Activated CD8-positive, alpha-beta memory T cell treated with anti-CD3 and anti-CD28 coated beads, Interleukin-2, amount 50 U/mL, for 1 hour (primary cell): ENCODE results near the gene PLA2G6.

ENCODE experiments used
- DNase-seq: peaks from one replicate; pipeline ENCODE4 v3.0.0-alpha.2; 2020; ENCODE audit errors: extremely low read depth

PLA2G6 gene

DNA sequence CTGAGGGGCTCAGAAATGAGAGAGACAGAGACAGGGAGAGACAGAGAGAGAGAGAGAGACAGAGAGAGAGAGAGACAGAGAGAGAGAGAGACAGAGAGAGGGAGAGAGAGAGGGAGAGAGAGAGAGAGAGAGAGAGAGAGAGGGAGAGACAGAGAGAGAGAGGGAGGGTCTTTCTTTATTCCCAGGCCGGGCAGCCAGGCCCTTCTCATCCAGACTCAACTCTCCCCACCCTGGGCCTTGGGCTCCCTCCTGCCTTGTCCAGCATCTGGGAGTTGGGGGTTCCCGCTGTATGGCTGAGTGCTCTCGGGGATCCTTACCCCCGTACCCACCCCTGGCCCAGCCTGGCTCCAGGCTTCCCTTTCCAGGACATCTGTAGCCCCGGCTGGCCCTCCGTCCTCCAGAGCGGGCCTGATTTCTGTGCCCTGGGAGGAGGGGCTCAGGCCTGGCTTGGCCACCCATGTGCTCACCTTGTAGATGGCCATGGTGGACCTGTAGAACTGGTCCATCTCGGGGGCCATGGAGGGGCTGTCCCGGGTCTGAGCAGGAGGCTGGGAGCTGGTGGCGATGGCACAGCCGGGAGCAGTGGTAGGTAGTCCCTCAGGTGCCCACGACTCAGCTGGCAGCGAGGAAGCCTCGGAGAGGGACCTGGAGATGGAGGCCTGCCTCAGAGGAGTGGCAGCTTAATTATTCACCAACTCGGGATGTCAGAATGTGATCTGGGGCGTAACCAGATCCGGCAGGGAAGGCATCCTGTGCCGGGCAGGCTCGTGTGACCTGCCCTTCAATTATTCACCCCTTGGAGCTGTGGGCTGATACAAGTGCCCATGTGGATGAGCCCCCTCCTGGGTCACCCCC, 71.4 kb downstream of the PLA2G6 start, which contains the start of gene BAIAP2L2:
TSS of gene BAIAP2L2 (minus strand) at position 677 of the 855 bp plus-strand sequence. CDS start at position 518, 159 bp downstream.
- no peak for DNase-seq

DNA sequence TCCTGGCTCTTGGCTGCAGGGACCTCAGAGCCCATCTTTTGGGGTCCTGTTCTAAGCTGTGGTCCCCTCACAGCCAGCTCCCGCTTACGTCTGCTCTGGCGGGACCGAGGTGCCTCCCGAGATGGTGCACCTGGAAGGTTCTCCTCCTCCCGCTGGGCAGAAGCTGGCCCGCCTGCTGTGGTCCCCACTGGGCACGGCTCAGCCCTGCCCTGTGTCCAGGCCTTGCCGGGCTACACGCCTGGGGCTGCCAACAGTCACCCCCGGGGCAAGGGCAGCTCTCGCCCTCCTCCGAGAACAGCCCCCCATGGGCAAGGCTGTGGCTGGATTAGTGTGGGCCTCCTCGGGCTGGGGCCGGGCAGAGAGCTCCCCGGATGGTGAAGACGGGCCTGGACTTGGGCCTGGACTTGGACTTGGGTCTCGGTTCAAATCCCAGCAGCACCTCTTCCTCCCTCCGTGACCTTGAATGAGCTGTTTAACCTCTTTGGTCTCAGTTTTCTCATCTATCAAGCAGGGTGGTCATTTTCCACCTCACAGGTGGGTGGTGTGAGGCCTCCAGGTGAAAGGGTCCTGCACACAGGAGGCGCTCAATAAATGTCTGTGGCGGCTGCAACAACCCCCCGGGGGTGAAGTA, 72.1 kb downstream of the PLA2G6 start:
- no peak for DNase-seq

DNA sequence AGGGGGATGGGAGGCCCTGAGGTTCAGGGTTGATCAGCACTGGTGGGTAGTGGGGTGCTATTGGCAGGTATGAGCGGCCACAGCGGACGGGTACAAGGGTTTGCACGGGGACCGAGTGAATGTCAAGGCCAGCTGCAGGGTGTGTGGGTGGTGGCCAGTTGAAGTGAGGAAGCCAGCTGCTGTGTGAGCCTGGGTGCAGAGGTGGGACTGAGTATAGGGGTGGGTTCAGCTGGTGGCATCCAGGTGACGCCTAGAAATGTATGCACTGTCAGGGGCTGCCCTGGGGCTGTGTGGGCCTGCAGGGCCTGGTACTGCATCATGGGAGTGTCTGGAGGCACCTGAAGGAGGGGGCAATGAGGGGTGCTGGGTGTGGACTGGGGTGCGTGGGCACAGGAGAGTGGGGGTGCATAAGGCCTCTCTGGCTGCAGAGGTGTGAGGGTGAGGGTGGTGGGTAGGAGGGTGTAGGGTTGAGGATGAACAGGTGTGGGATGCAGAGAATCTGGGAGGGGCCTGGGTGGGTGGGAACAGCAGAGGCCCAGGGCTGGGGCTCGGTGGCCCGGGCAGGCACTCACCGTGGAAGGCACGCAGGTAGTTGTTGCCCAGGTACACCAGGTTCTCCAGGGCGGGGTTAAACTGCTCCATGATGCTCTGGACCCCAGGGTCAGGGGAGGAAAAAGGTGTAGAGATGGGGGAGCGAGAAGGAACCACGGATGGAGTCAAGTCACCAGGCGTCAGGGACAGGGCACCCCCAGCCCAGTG, 72.9 kb downstream of the PLA2G6 start:
- no peak for DNase-seq

DNA sequence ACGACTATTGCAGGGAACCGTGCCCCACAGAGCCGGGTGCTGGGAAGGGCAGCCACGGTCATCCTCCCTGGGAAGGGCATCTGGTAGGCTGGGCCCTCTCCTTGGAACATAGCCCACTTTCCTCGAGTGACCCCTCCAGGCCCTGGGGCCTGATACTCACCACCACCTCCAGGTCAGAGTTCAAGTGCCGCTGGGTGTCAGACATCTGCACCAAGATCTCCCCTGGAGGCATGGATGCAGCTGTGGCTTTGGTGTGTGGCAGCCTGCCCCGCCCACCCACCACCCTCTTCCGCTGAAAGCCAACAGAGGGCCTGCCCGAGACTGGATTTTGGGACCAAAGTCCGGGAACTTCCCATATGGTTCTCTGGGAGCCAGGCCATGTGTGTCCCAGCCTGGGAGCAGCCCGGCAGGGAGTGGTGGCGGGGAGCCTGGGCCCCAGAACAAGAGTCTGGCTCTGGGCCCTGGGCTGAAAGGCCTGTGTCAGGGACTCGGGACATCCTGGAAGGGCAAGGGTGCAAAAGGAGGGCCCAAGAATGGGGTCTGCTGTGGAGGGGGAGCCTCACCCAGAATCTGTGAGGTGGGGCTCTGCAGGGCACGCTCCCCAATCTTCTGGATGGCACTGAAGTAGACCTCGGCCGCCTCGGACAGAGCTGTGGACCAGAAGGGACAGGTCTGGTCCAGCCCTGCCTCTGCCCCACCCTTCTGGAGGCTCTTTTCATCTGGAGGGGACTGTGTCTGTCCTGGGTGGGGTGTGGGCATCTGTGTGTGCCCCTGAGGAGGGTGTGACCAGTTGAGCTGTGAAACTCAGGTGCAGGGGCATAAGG, 73.7 kb downstream of the PLA2G6 start:
- DNase-seq, result no peak

DNA sequence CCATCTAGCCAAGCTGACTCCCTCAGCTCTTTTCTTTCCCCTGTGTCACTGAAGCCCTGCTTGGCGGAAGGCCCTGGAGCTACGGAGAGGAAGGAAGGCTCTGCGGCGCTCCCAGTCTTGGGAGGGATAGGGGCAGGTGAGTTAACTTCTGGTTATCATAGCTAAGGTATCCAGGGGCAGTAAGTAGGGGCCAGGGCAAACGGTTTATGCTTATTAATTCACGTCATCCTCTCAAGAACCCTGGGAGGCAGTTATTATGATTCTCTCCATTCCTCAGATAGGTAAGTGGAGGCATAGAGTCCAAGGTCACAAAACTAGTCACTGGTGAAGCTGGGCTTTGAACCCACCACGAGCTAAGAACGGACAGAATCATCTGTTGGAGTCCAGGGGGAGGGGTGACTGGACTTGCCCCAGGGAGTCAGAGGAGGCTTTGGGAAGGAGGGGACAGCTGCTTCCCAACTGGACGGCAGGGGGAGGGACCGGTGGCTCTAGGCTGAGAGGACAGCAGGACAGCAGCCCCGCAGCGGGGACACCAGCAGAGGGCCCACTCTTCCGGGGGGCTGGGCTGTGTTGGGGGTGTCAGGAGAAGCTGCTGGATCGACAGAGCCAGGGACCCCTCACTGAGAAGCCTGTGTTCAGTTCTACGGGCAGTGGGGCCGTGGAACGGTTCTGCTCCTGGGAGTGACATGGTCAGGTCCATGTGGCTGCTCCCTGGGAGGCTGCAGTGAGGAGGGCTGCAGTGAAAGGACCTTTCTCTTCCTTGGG, 74.6 kb downstream of the PLA2G6 start:
- DNase-seq, result no peak

DNA sequence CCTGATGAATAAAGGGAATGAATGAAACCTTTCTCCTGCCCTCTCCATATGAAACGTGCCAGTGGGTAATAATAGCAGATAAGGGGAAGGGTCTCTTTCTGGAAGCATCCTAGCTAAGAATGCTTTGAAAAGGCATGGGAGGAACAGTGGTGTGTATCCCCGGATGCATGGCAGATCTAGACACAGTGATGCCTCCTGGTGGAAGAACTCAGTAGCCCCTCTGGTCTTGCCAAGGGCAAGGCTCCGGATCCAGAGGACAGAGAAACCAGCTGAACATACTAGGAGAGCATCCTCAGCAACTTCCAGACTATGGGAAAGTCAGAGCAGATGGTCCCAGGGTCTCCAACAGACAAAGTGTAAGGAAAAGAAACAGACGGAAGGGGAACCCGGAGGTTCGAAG, 77.5 kb downstream of the PLA2G6 start:
- DNase-seq, result no peak

DNA sequence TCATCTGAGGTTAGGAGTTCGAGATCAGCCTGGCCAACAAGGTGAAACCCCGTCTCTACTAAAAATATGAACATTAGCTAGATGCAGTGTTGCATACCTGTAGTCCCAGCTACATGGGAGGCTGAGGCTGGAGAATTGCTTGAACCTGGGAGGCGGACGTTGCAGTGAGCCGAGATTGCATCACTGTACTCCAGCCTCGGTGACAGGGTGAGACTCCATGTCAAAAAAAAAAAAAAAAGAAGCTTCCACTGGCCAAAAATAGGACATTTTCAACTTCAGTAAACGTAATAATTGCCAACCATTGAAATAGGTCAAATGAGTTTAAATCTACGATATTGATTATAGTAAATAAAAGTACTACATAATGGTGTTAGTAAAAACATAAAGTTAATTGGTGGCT, 78.0 kb downstream of the PLA2G6 start:
- DNase-seq, result no peak

DNA sequence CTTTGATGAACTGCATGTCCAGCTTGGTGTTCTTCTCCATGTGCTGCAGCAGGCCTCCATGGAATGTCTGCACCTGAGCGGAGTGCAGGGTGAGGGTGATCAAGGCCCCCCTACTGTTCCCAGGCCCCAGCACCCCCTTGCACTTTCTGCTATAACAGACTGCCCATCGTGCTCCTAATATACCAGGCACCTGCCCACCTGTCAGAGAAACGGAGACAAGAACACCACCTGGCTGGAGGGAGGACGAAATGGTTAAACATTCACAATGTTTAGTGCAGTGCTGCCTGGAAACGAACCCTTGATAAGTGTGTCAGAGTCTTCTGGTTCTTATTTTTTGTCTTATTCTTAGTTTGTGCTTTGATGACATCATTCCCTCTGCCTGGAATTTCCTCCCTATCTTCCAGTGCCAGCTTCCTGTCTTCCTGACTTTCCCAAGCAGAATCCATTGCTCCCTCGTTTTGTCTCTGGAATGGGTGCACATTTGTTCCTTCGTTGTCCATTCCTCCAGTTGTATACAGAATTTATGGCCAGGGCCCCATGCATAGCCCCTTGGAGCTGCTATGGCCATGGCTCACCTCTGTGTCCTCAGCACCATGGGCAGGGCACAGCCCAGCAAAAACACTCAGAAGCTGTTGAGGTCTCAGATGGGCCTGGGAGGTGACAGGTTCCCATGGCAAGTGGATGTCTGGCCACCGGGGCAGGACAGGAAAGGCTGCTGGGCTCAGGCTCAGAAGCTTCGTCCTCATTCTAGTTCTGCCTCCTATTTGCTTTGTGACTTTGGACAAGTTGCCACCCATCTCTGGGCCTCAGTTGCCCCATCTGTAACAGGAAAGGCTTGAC, 83.0 kb downstream of the PLA2G6 start:
- no peak for DNase-seq

DNA sequence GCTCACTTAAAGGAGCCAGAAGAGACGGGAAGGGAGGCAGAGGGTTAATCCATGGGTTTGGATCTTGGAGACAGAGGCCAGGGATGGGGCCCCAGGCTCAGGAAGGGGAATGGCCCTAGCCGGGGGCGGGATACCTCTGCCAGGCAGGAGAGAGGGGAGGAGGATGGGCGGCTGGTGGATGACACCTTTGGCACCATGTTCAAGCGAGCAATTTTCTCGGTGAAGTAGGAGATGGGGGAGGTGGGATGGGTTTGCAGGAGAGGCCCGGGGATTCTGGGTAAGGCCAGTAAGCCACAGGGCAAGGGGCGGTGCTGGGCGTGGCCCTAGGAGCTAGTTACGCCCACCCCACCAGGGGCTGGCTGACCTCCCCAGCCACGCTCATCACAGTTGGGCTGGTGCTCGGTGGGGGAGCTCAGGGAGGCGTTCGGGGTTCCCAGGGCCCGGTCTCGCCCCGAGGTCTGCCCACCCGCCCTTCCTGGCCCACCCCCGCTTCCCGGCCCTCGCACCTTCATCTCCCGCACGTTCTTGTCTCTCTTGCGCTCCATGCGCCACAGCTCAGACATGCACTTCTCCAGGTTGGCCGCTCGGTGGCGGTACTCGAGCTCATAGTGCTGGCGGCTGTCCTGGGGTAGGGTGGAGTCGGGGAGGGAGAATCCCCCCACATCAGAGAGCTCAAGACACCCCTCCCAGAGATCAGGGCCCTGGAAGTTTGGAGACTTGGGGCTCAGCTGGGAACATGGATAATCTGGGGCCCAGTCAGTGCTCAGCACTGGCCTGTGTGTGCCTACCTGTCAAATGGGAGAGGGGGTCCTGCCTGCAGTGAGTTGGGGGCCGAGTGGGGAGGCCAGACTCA, 83.8 kb downstream of the PLA2G6 start:
- DNase-seq, result no peak

DNA sequence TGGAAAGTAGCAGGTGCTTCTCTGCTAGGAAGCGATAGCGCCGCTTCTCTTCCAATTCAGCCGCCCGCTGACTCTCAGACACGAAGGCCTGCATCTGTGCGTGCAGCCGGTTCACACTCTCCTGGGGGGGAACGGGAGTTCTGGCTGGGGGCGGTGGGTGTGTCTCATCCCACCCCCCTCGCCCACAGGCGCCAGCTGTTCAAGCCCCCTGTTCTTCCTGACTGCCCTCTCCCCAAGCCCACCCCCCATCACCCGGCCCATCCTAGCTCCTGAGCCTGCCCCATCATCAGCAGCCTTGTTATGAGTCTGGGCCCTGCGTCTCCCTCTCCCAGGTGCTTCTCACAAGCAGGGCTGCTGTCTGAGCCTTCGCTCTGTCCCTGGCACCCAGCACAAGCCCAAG, 84.6 kb downstream of the PLA2G6 start:
- DNase-seq, result no peak

DNA sequence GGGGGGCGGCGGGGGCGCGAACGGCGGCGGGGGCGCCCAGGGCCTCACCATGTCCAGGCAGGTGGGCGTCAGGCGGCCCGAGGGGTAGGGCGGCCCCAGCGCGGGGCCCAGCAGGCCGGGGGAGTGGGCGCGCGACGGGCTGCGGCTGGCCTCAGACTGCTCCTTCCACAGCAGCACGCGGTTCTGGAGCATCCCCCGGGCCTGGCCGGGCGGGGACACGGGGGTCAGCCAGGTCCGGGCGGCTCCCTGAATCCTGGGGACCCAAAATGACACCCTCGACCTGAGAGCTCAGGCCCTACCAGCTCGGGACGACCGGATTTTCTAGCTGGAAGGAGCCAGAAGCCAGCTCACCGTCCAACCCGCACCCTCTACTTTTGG, 92.2 kb downstream of the PLA2G6 start:
- no peak for DNase-seq

DNA sequence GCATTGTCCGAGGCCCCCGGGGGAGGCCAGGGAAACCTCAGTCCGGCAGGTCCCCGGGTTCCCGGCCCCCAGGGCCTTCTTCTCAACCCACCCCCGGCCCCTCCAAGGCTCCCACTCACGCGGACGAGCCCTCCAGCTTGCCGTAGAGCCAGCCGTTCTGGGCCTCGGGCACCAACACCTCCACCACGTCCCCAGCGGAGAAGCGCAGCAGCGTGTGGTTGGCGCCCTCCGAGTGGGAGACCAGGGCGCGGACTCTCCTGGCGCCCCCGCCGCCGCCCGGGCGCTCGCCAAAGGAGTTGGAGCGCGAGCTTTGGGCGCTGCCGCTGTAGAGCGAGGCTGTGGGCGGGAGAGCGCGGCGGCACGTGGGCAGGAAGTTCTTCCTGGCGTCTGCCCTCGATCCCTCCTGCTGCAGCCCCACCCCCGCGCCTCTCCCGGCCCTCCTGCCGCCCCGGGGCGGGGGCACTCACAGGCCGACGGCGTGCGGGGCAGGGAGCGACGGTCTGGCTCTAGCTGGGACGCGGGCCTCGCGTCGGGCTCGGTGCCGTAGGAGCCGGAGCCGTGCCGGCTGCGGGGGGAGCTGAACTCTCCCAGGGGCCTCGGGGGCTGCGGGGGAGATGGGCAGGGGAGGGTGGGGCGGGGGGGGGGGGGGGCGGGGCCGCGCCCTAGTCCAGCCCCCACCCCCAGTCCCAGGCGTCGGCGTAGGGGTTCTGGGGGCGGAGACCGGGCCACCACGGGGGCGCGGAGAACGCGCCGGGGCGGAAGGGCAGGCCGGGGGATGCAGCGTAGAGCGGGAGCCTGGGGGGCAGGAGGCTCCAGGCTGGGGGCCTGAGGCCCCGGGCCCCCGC, 92.8 kb downstream of the PLA2G6 start:
- DNase-seq, result no peak

DNA sequence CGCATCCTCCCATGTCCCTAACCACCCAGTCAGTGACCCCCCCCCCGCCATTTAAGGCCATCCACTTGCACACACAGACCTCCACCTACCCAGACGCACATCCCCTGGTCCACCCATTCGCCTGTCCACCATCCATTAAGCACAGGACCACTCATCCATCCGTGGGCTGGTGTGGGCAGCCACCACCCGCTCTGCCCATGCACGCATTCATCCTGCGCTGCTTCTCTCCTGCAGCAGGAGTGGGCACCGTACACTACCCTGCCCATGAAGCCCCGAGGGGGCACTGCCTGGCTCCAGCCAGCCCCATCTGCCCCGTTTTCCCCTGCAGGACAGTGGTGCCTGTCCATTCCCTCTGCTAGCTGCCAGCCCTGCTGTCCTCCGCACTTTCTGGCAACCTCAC, 93.8 kb downstream of the PLA2G6 start:
- no peak for DNase-seq

DNA sequence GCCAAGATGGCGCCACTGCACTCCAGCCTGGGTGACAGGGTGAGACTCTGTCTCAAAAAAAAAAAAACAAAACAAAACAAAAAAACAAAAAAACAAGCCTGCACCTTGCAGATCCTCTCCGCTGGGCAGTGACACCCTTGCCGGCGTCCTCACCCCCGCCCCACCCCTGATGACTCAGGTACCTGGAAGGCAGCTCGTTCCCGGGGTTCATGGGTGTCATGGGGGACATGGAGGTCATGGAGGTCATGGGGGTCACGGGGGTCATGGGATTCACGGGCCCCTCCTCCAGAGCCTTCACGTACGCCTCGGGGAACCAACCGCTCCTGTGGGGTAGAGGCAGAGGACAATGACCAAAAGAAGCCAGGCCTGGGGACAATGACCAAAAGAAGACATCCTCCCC, 94.7 kb downstream of the PLA2G6 start:
- DNase-seq, result no peak

DNA sequence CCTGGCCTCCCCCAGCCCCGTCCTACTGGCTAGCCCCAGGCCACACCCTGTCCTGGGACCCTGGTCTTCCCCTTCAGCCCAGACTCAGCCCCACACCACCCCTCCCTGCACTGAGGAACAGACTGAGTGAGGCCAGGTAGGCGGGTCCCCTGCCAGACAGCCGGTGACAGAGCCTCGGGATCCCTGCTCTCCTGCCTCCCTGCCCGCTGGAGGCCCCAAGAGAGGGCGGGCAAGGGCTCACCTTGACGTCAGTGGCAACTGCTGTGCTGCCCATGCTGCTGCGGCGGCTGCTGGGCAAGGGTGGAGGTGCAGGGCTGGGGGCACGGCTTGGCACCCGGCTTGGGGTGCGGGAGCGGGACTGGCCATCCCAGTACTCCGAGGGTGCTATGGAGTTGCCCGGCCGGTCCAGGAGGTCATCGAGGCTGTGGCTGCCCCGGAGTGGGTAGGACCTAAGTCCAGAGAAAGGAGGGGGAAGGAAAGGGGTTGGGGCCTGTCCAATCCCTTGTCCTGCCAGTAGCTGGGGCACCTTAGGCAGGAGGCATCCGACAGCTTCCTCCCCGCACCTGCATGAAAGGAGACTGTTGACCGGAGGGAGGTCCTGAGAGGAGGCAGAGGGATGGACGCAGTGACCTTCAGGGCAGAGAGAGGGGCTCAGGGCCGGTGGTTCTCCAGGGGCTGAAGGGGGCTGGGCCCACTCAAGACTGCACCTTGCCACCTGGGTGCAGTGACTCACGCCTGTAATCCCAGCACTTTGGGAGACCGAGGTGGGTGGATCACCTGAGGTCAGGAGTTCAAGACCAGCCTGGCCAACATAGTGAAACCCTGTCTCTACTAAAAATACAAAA, 95.4 kb downstream of the PLA2G6 start:
- DNase-seq, result no peak

DNA sequence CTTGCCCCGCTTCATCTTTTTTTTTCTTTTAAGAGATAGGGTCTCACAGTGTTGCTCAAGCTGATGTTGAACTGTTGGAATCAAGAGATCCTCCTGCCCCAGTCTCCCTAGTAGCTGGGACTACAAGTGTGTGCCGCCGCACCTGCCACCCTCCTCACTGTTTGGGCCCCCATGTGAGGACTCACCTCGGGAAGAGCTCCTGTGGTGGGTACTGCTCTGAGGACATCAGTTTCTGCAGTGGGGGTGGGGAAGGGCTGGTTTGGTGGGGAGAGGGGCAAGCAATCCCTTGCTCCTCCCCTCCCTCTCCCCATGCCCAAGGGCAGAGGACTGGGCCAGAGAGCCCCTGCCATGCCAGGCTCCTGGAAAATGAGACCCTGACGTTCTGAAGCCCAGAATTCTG, 96.1 kb downstream of the PLA2G6 start:
- no peak for DNase-seq

DNA sequence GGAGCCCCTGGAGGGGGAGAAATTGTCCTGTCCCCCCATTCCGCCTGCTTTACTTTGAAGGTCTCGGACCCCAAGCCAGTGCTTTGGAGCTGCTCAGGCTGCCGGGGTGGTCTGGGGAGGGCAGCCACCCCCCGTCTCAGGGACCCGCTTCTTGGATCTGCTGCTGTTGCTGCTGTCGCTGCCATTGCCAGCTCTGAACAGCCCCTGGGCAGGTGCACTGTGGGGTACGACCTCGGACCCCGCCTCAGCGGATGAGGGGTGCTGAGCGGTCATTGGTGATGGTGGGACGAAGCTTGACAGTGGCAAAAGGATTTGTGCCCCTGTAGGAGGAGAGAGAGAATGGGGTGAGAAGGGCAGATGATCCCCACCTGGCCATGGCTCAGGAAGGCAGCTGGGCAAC, 96.6 kb downstream of the PLA2G6 start:
- no peak for DNase-seq
